Activated B cell treated with CpG ODN at 0.5 μM for 24 hours (primary cell): Measurements from ENCODE around the gene SEC14L5. TPM values are rescaled to one million over a fixed set of nuclear protein-coding genes. Genes with fewer than 3 reads are reported as not detected.
A peak's percentile ranks its signal among the peaks of the same experiment; 100 is the strongest.

Experiments used
- ATAC-seq: fragments of 200-7000 bp; cut with Tn5 transposase; one replicate; pipeline ENCODE4 v1.10.0; 2021; ENCODE audit warnings: low read depth, mild to moderate bottlenecking, moderate library complexity
- CTCF ChIA-PET: fragments of 350-600 bp; sonication (Branson Sonifier 250); formaldehyde crosslinking; loops from one replicate; lab custom pipeline; 2021; ENCODE audit warnings: antibody characterized with exemption; lab: Charles Lee
- POLR2A ChIA-PET: fragments of 350-600 bp; sonication (Branson Sonifier 250); formaldehyde crosslinking; loops from one replicate; lab custom pipeline; 2021; ENCODE audit warnings: antibody characterized with exemption; lab: Charles Lee
- DNase-seq: peaks from one replicate; pipeline ENCODE4 v3.0.0; 2022
- H3K27ac Mint-ChIP-seq: one replicate; pipeline ENCODE4 v1.8.0; 2020; ENCODE audit warnings: mixed read lengths
- H3K27me3 Mint-ChIP-seq: one replicate; pipeline ENCODE4 v1.8.0; 2021; ENCODE audit warnings: mixed read lengths
- H3K36me3 Mint-ChIP-seq: one replicate; pipeline ENCODE4 v1.8.0; 2021; ENCODE audit warnings: low read depth, mixed read lengths
- H3K4me1 Mint-ChIP-seq: one replicate; pipeline ENCODE4 v1.8.0; 2021; ENCODE audit warnings: mixed read lengths
- H3K4me3 Mint-ChIP-seq: one replicate; pipeline ENCODE4 v1.8.0; 2020; ENCODE audit warnings: mild to moderate bottlenecking, mixed read lengths
- H3K9me3 Mint-ChIP-seq: one replicate; pipeline ENCODE4 v1.8.0; 2020; ENCODE audit warnings: mixed read lengths
- CTCF ChIP-seq: fragments of 200-600 bp; IDR thresholded peaks from one replicate; pipeline ENCODE4 v1.8.0; 2022; ENCODE audit warnings: antibody characterized with exemption, mild to moderate bottlenecking
- intact Hi-C: fragments of 100-400 bp; cut with micrococcal nuclease; formaldehyde crosslinking; loops from one replicate; pipeline ENCODE4 v1.15.1; 2024
- total RNA-seq: library from RNA; stranded (reverse); gene quantifications from 2 replicates; pipeline ENCODE4 v1.2.3, GENCODE V29; 2022

The SEC14L5 gene
- total RNA-seq, 1 donor from 2014 or later = not detected

GRCh38 chr16:5056352-5056751 lies 98.2 kb downstream of the SEC14L5 start:
- intact Hi-C loops = loop anchor here (1.0 kb wide), 1 partner anchor 36 kb away; no protein-coding TSS in a partner anchor
- DNase-seq = peak; percentile 20
- no peak for TF ChIP-seq CTCF
- Mint-ChIP-seq H3K27ac (no peak overlapping the region), H3K4me1 (no peaks in the 10 kb centered on the region), H3K27me3 (peaks cover 3% of the 10 kb centered on the region), H3K9me3 (no peaks in the 10 kb centered on the region), H3K36me3 (no peaks in the 10 kb centered on the region), H3K4me3 (no peak overlapping the region)
- ChIA-PET CTCF (interaction anchor here (0.8 to 1.7 kb wide), 3 partner anchors 16 to 36 kb away, joined by 3 to 10 read pairs (median 5); no protein-coding TSS in a partner anchor), POLR2A (interaction anchor here (1.3 kb wide), 1 partner anchor 35 kb away, joined by 4 read pairs; no protein-coding TSS in a partner anchor)
- peak; percentile 77 for ATAC-seq

DNA sequence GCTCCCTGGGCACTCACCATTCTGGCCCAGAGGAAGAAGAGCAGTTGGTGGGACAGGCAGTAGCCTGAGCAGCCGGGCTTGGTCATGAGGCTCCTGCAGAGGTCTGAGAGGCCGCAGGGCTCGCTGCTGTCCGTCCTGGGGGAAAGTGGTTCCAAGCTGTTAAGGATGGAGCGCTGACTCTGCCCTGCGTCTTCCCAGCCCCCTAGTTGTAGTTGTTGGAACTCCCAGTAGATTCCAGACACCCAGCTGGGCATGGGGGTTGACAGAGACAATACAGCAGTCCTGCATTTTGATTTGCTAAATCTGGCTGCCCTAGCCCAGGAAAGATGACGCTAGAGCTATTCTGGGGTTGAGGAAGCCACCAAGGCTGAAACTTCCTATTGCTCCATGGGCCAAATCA lies 100.3 kb downstream of the SEC14L5 start:
- no peak overlapping the region for H3K27ac Mint-ChIP-seq
- H3K27me3 Mint-ChIP-seq = peaks cover 4% of the 10 kb centered on the region
- H3K4me3 Mint-ChIP-seq = no peak overlapping the region
- H3K9me3 Mint-ChIP-seq = no peaks in the 10 kb centered on the region
- H3K36me3 Mint-ChIP-seq = no peaks in the 10 kb centered on the region
- ChIA-PET CTCF (no interaction called here), POLR2A (no interaction called here)
- no peak for ATAC-seq
- no peaks in the 10 kb centered on the region for H3K4me1 Mint-ChIP-seq
- no peak for DNase-seq
- intact Hi-C loops = no loop called here
- TF ChIP-seq CTCF = no peak

GRCh38 chr16:5059386-5060072 lies 101.4 kb downstream of the SEC14L5 start:
- POLR2A ChIA-PET = no interaction called here
- H3K27ac Mint-ChIP-seq = no peak overlapping the region
- no peaks in the 10 kb centered on the region for H3K36me3 Mint-ChIP-seq

DNA sequence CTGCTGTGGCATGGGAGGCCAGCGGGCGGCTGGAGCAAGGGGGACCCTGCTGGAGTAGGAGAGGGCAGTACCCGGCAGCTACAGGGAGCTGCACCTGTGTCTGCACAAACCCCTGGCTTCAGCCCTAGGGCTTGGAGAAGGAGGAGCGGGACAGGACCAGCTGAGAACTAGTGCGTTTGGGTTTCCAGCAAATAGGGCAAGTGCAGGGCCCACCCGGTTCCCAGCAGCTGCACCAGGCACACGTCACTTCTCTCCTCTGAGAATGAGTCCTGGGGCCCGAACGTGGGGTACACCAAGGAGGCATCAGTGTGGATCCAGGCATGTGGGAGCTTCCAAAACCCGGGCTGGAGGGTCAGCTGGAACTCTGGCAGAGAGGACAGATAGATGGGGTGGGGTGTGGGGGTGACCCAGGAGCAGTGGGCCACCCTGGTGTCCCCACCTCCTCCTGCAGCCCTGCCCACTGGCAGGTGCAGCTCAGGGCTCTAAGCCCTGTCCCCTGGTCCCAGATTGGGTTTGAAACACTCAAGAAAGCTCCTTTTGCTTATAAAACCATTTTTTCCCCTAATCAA lies 102.0 kb downstream of the SEC14L5 start:
- no peak overlapping the region for H3K27ac Mint-ChIP-seq
- peaks cover 8% of the 10 kb centered on the region for H3K27me3 Mint-ChIP-seq
- no peak overlapping the region for H3K4me3 Mint-ChIP-seq
- ChIA-PET CTCF (no interaction called here), POLR2A (no interaction called here)
- DNase-seq = no peak
- no peaks in the 10 kb centered on the region for H3K9me3 Mint-ChIP-seq
- intact Hi-C loops = no loop called here
- no peak for TF ChIP-seq CTCF
- no peaks in the 10 kb centered on the region for H3K4me1 Mint-ChIP-seq
- no peak for ATAC-seq
- H3K36me3 Mint-ChIP-seq = no peaks in the 10 kb centered on the region

More at GRCh38 chr16:5059386-5060072, 101.4 kb downstream of the SEC14L5 start:
- CTCF ChIA-PET = no interaction called here
- intact Hi-C loops = no loop called here
- DNase-seq = no peak
- no peak for TF ChIP-seq CTCF
- ATAC-seq = no peak
- peaks cover 7% of the 10 kb centered on the region for H3K27me3 Mint-ChIP-seq
- no peaks in the 10 kb centered on the region for H3K4me1 Mint-ChIP-seq
- no peaks in the 10 kb centered on the region for H3K9me3 Mint-ChIP-seq
- no peak overlapping the region for H3K4me3 Mint-ChIP-seq

- Mint-ChIP-seq H3K9me3 (no peaks in the 10 kb centered on the region), H3K4me1 (no peaks in the 10 kb centered on the region), H3K4me3 (no peak overlapping the region), H3K36me3 (no peaks in the 10 kb centered on the region), H3K27ac (no peak overlapping the region), H3K27me3 (peaks cover 5% of the 10 kb centered on the region)
- ChIA-PET CTCF (no interaction called here), POLR2A (interaction anchor here (0.7 kb wide), 1 partner anchor 64 kb away, joined by 6 read pairs; no protein-coding TSS in a partner anchor)
- ATAC-seq (no peak), DNase-seq (no peak)
- no peak for TF ChIP-seq CTCF
- intact Hi-C loops = no loop called here
Measured at GRCh38 chr16:5062051-5062450, 103.9 kb downstream of the SEC14L5 start.
